ENCODE data around the gene EPB41.

GRCh38 chr1:28893403-28894102, 20.8 kb upstream of the EPB41 start:
- TF ChIP-seq ZBTB33 (IDR thresholded peaks at IDR 0.05) (no peak), CTCF (IDR thresholded peaks at IDR 0.05; ENCODE audit: low read depth, low read length, missing input control) (no peak), TAF1 (conservative IDR thresholded peaks at IDR 0.05) (no peak), RAD21 (IDR thresholded peaks at IDR 0.05) (peak; percentile 8 to 54), REST (IDR thresholded peaks at IDR 0.05) (no peak), HNF4A (conservative IDR thresholded peaks at IDR 0.05) (no peak), MAX (IDR thresholded peaks at IDR 0.05) (no peak), JUND (IDR thresholded peaks at IDR 0.05) (no peak), RXRA (IDR thresholded peaks at IDR 0.05) (no peak), YY1 (IDR thresholded peaks at IDR 0.05) (no peak), SP1 (IDR thresholded peaks at IDR 0.05) (no peak)

Data from liver (tissue), 3 donors.